NT2/D1 (cell line): ENCODE results near the gene SLC44A3.

ENCODE experiments used
- DNase-seq: peaks from one replicate; pipeline ENCODE4 v3.0.0-alpha.2; 2011; ENCODE audit warnings: low read depth, low spot score
- H3K27me3 ChIP-seq: 2 replicates; pipeline ENCODE4 v1.6.0; 2011; ENCODE audit warnings: mild to moderate bottlenecking; ENCODE audit not compliant: insufficient read length, insufficient read depth
- H3K36me3 ChIP-seq: 2 replicates; pipeline ENCODE4 v1.6.1; 2011; ENCODE audit warnings: mild to moderate bottlenecking, low read length, mixed read lengths; ENCODE audit not compliant: insufficient read depth, insufficient read length
- H3K4me1 ChIP-seq: 2 replicates; pipeline ENCODE4 v1.5.1; 2011; ENCODE audit not compliant: insufficient read depth, insufficient read length
- H3K4me3 ChIP-seq: 2 replicates; pipeline ENCODE4 v1.5.1; 2011; ENCODE audit warnings: low read depth; ENCODE audit not compliant: insufficient read length
- H3K9ac ChIP-seq: 2 replicates; pipeline ENCODE4 v1.6.0; 2011; ENCODE audit warnings: low read depth; ENCODE audit not compliant: insufficient read length
- H3K9me3 ChIP-seq: 2 replicates; pipeline ENCODE4 v1.5.1; 2011; ENCODE audit warnings: mild to moderate bottlenecking, low read length; ENCODE audit not compliant: insufficient read depth
- SUZ12 ChIP-seq: IDR thresholded peaks from 2 replicates; pipeline ENCODE4 v1.6.1; 2011; ENCODE audit not compliant: insufficient read length, insufficient read depth; ENCODE audit errors: extremely low read depth
- YY1 ChIP-seq: IDR thresholded peaks from 2 replicates; pipeline ENCODE4 v1.6.1; 2011; ENCODE audit not compliant: insufficient read length, insufficient read depth
- ZNF274 ChIP-seq: IDR thresholded peaks from 2 replicates; pipeline ENCODE4 v1.6.1; 2011; ENCODE audit warnings: mild to moderate bottlenecking, low read depth, low read length

SLC44A3 gene

DNA sequence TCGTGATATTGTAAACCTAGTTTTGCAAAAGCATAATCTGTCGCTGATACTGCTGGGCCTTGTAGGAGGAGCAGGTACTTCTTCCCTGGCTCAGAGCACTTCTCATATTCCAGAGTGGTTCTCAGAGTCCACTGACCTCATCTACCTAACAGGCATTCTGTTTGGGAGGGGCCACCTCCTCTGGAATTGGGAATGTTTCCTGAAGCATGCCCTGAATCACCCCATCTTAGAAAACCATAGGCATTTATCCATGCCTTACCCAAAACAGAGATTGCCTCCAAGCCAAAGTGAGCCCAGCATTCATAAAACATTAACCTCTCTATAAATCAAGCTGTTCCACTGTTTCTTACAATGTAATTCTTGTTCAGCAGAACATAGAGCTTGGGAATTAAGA lies 35.1 kb downstream of the SLC44A3 start:
- TF ChIP-seq SUZ12 (no peak), ZNF274 (no peak), YY1 (no peak)
- no peaks in the 10 kb centered on the region for H3K36me3 ChIP-seq
- no peak for DNase-seq
- no peaks in the 10 kb centered on the region for H3K9me3 ChIP-seq
- H3K9ac ChIP-seq: no peak overlapping the region
- peaks cover 4% of the 10 kb centered on the region for H3K4me1 ChIP-seq
- H3K27me3 ChIP-seq: peaks cover 7% of the 10 kb centered on the region
- H3K4me3 ChIP-seq: no peak overlapping the region

DNA sequence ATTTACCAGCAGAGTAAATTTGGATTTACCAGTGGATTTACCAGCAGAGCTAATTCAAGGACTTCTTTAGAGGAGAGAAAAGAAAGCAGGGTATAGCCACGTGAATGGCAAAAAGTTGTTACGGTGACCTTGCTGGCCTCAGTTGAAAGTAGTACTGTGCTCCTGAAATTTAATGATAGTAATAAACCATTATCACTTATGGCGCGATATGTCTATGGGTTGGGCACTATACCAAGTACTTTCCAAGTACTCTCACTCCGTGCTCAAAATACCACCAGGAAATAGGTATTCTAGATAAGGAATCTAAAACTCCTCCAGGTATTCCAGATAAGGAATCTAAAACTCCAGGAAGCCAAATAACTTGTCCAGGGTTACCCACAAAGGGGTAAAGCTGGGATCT lies 35.8 kb downstream of the SLC44A3 start:
- Histone ChIP-seq H3K27me3 (peaks cover 7% of the 10 kb centered on the region), H3K36me3 (no peaks in the 10 kb centered on the region), H3K9me3 (no peaks in the 10 kb centered on the region), H3K4me3 (no peak overlapping the region), H3K4me1 (peaks cover 4% of the 10 kb centered on the region), H3K9ac (no peak overlapping the region)
- TF ChIP-seq YY1 (no peak), SUZ12 (no peak), ZNF274 (no peak)
- DNase-seq: no peak

DNA sequence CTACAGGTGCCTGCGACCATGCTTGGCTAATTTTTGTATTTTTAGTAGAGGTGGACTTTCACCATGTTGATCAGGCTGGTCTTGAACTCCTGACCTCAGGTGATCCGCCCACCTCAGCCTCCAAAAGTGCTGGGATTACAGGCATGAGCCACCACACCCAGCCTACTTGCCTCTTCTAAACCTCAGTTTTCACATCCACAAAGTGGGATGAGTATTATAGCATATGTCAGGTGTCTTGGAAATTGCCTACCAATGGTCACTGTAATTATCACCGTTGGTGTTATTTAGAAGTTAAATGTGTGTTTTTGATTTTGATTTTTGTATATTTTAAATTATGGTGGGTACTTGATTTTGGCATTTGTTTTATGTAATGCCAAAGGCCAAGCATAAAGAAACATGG lies 36.7 kb downstream of the SLC44A3 start:
- Histone ChIP-seq H3K4me3 (no peak overlapping the region), H3K9ac (no peak overlapping the region), H3K4me1 (peaks cover 4% of the 10 kb centered on the region), H3K9me3 (no peaks in the 10 kb centered on the region), H3K36me3 (no peaks in the 10 kb centered on the region), H3K27me3 (peaks cover 7% of the 10 kb centered on the region)
- no peak for TF ChIP-seq ZNF274
- TF ChIP-seq YY1: no peak
- no peak for TF ChIP-seq SUZ12
- no peak for DNase-seq

DNA sequence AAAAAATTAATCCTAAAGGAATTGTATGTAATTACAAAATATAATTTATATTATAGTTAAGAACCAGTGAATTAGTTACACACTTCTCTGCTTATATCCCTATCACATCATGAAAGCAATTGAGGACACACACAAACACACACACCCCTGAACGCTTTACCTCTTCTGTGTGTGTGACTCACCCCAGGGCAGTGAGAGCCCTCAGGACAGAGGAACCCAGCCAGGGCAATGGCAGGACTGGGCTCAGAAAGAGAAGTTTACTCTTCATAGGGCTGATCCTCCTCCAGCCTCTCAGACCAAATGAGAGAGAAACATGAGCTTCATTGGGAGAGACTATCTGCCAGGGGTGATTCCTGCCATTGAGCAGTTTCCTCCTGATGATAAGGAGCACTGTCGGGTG lies 38.1 kb downstream of the SLC44A3 start:
- H3K27me3 ChIP-seq: peaks cover 7% of the 10 kb centered on the region
- TF ChIP-seq ZNF274: no peak
- no peak for TF ChIP-seq YY1
- no peak for TF ChIP-seq SUZ12
- peaks cover 10% of the 10 kb centered on the region for H3K4me1 ChIP-seq
- no peak for DNase-seq
- no peak overlapping the region for H3K4me3 ChIP-seq
- no peaks in the 10 kb centered on the region for H3K36me3 ChIP-seq
- H3K9me3 ChIP-seq: no peaks in the 10 kb centered on the region
- no peak overlapping the region for H3K9ac ChIP-seq

DNA sequence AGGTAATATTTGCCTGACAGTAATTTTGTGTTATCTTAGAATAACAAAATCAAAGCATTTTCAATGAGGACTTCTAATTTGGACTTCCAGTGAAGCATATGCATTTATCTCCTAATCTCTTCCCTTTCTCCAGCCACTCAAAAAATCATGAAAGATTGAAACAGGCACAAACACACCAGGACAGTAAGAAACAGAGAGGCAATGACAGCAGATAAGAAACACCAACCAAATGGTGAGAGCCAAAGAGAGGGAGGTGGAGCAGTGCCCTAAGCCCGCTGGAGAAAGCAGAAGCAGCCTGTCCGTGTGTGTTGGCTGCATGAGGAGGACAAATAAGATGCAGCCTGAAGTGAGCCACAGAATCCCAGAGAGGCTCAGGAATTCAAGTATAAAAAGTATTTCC lies 39.0 kb downstream of the SLC44A3 start:
- Histone ChIP-seq H3K4me1 (peaks cover 11% of the 10 kb centered on the region), H3K9ac (no peak overlapping the region), H3K36me3 (no peaks in the 10 kb centered on the region), H3K27me3 (peaks cover 7% of the 10 kb centered on the region), H3K9me3 (no peaks in the 10 kb centered on the region), H3K4me3 (no peak overlapping the region)
- TF ChIP-seq ZNF274 (no peak), SUZ12 (no peak), YY1 (no peak)
- no peak for DNase-seq

DNA sequence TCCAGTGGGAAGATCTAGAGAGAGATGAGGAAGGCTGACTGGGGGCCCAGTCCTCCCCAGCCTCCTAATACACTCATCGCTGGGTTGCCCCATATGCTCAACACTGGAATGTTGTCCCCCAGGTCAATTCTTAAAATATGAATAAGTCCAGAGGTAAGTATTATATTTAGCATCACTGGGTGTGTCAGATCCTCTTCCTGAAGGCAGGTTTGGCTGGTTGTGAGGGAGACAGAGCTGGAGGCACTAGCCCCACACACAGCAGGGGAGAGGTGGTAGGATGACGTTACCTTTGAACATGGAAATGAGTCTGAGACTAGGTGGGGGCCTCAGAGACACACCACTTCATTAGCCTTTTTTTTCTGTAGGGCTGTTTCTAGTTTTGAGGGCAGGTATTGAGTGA lies 42.6 kb downstream of the SLC44A3 start:
- no peaks in the 10 kb centered on the region for H3K36me3 ChIP-seq
- H3K27me3 ChIP-seq: no peaks in the 10 kb centered on the region
- DNase-seq: no peak
- no peak overlapping the region for H3K9ac ChIP-seq
- no peak for TF ChIP-seq ZNF274
- no peak for TF ChIP-seq YY1
- no peak for TF ChIP-seq SUZ12
- no peak overlapping the region for H3K4me3 ChIP-seq
- no peaks in the 10 kb centered on the region for H3K9me3 ChIP-seq
- peaks cover 7% of the 10 kb centered on the region for H3K4me1 ChIP-seq

DNA sequence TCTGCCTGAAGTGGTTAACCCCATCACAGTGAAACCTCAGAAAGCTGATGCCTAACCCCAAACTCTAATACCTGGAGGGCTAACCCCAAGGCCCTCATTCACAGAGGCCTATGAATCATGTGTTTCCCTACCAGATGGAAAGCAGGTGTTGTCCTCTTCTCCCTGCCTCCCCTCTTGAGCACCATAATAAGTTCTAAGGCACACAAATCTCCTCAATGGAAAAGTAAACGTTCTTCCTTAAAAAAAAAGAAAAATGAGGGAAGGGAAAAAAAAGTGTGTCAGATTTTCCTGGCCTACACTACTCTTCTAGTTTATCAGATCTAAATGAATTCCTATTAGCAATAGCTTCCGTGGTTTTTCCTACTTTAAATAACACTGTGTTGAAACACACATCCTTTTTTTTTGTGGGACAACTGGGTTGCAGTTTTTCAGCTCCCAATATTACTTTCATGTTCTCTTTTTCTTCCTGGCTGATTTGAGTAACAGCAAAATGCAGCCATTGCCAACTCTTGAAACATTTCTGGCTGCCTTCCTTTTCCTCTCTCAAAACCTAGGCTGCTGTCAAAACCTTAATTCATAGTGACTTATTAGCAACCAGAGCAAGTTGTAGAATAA lies 43.2 kb downstream of the SLC44A3 start:
- Histone ChIP-seq H3K4me3 (no peak overlapping the region), H3K4me1 (peaks cover 7% of the 10 kb centered on the region), H3K9me3 (no peaks in the 10 kb centered on the region), H3K9ac (peak overlapping the region; percentile 2), H3K27me3 (no peaks in the 10 kb centered on the region), H3K36me3 (no peaks in the 10 kb centered on the region)
- no peak for TF ChIP-seq YY1
- no peak for TF ChIP-seq ZNF274
- no peak for TF ChIP-seq SUZ12
- DNase-seq: no peak

DNA sequence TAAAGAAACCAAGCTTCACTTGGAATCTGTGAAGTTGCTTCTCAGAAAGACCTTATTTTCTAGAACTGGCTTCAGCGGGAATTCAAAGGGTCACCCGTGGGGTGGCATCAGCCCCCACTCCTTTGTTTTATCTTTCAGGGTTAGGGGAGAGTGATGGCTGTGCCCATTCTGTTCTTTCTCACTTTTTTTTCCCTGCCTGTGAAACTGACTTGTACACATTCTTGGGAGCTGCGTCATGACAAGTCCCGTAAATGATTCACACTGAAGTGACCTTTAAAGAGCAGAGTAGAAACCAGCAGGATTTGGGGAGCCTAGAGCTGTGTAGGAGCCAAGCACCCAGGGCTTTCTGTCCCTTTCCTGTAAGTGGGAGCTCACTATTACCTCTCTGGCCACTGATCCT lies 43.8 kb downstream of the SLC44A3 start:
- no peak overlapping the region for H3K4me3 ChIP-seq
- DNase-seq: no peak
- H3K9ac ChIP-seq: peak overlapping the region; percentile 2
- TF ChIP-seq SUZ12: no peak
- TF ChIP-seq YY1: no peak
- TF ChIP-seq ZNF274: no peak
- H3K36me3 ChIP-seq: no peaks in the 10 kb centered on the region
- no peaks in the 10 kb centered on the region for H3K9me3 ChIP-seq
- H3K4me1 ChIP-seq: peaks cover 7% of the 10 kb centered on the region
- H3K27me3 ChIP-seq: no peaks in the 10 kb centered on the region
